ENCODE results near the gene THSD4.

GRCh38 chr15:71674354-71674753 lies 559.1 kb downstream of the THSD4 start:
- TF ChIP-seq, protein P1, sequence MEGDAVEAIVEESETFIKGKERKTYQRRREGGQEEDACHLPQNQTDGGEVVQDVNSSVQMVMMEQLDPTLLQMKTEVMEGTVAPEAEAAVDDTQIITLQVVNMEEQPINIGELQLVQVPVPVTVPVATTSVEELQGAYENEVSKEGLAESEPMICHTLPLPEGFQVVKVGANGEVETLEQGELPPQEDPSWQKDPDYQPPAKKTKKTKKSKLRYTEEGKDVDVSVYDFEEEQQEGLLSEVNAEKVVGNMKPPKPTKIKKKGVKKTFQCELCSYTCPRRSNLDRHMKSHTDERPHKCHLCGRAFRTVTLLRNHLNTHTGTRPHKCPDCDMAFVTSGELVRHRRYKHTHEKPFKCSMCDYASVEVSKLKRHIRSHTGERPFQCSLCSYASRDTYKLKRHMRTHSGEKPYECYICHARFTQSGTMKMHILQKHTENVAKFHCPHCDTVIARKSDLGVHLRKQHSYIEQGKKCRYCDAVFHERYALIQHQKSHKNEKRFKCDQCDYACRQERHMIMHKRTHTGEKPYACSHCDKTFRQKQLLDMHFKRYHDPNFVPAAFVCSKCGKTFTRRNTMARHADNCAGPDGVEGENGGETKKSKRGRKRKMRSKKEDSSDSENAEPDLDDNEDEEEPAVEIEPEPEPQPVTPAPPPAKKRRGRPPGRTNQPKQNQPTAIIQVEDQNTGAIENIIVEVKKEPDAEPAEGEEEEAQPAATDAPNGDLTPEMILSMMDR (optimal IDR thresholded peaks at IDR 0.05 in 1 of 3, IDR thresholded peaks at IDR 0.05 in 1 of 3, conservative IDR thresholded peaks at IDR 0.05 in 1 of 3; ENCODE audit: extremely low read depth in 1 of 3, insufficient read depth in 2 of 3, low read length in 3 of 3), result no peak
- TF ChIP-seq EZH2 (IDR thresholded peaks at IDR 0.05; ENCODE audit: low read length), result no peak
